NK-92 (cell line): ENCODE data around the gene GFRA1.

Source experiments
- DNase-seq: peaks from one replicate; lab custom pipeline; 2025; ENCODE audit not compliant: unreplicated experiment; lab: John Stamatoyannopoulos, UW

Gene GFRA1

GRCh38 chr10:116164291-116164690, 108.7 kb downstream of the GFRA1 start:
- no peak for DNase-seq

- no peak for DNase-seq
Observed at GRCh38 chr10:116163333-116164131, 109.5 kb downstream of the GFRA1 start.

- no peak for DNase-seq
Observed at GRCh38 chr10:116162851-116163250, 110.2 kb downstream of the GFRA1 start.

GRCh38 chr10:116160271-116160670, 112.7 kb downstream of the GFRA1 start:
- no peak for DNase-seq

GRCh38 chr10:116159197-116159596, 113.8 kb downstream of the GFRA1 start:
- DNase-seq: no peak

- DNase-seq: no peak
Observed at GRCh38 chr10:116158036-116158435, 115.0 kb downstream of the GFRA1 start.

GRCh38 chr10:116157485-116157884, 115.5 kb downstream of the GFRA1 start:
- no peak for DNase-seq

- no peak for DNase-seq
Observed at GRCh38 chr10:116156819-116157218, 116.2 kb downstream of the GFRA1 start.

GRCh38 chr10:116155191-116155590, 117.8 kb downstream of the GFRA1 start:
- no peak for DNase-seq

GRCh38 chr10:116154651-116155050, 118.4 kb downstream of the GFRA1 start:
- DNase-seq: no peak

GRCh38 chr10:116151076-116151475, 121.9 kb downstream of the GFRA1 start:
- DNase-seq: no peak

- no peak for DNase-seq
Observed at GRCh38 chr10:116150606-116151005, 122.4 kb downstream of the GFRA1 start.

- no peak for DNase-seq
Observed at GRCh38 chr10:116147147-116147905, 125.7 kb downstream of the GFRA1 start.

- DNase-seq: no peak
Observed at GRCh38 chr10:116146372-116147140, 126.5 kb downstream of the GFRA1 start.

- DNase-seq: no peak
Observed at GRCh38 chr10:116143673-116144222, 129.3 kb downstream of the GFRA1 start.

- no peak for DNase-seq
Observed at GRCh38 chr10:116141855-116142254, 131.2 kb downstream of the GFRA1 start.

GRCh38 chr10:116141246-116141645, 131.8 kb downstream of the GFRA1 start:
- DNase-seq: no peak

GRCh38 chr10:116139886-116140285, 133.1 kb downstream of the GFRA1 start:
- DNase-seq: no peak

- no peak for DNase-seq
Observed at GRCh38 chr10:116138897-116139296, 134.1 kb downstream of the GFRA1 start.

- no peak for DNase-seq
Observed at GRCh38 chr10:116136261-116136660, 136.7 kb downstream of the GFRA1 start.

- DNase-seq: no peak
Observed at GRCh38 chr10:116134322-116134721, 138.7 kb downstream of the GFRA1 start.
